DMS79 (cell line): ENCODE results near the gene PPFIA4.

Experiments
- DNase-seq: peaks from one replicate; lab custom pipeline; 2025; lab: John Stamatoyannopoulos, UW

Gene PPFIA4

GRCh38 chr1:203099805-203100515, 73.7 kb downstream of the PPFIA4 start:
- DNase-seq = no peak

- no peak for DNase-seq
Observed at GRCh38 chr1:203100516-203100869, 74.2 kb downstream of the PPFIA4 start.

GRCh38 chr1:203101813-203102634, 75.7 kb downstream of the PPFIA4 start:
- no peak for DNase-seq

- DNase-seq = no peak
Observed at GRCh38 chr1:203103216-203103615, 76.9 kb downstream of the PPFIA4 start.

- no peak for DNase-seq
Observed at GRCh38 chr1:203103829-203104495, 77.7 kb downstream of the PPFIA4 start.

- no peak for DNase-seq
Observed at GRCh38 chr1:203104789-203105390, 78.6 kb downstream of the PPFIA4 start.

GRCh38 chr1:203112475-203112874, 86.2 kb downstream of the PPFIA4 start:
- no peak for DNase-seq

- no peak for DNase-seq
Observed at GRCh38 chr1:203113308-203113707, 87.0 kb downstream of the PPFIA4 start.

GRCh38 chr1:203114202-203114601, 87.9 kb downstream of the PPFIA4 start:
- DNase-seq = no peak

- no peak for DNase-seq
Observed at GRCh38 chr1:203116091-203116820, 90.0 kb downstream of the PPFIA4 start.

- DNase-seq = no peak
Observed at GRCh38 chr1:203117611-203118575, 91.6 kb downstream of the PPFIA4 start.

- DNase-seq = no peak
Observed at GRCh38 chr1:203120325-203121153, 94.2 kb downstream of the PPFIA4 start.

- DNase-seq = no peak
Observed at GRCh38 chr1:203121186-203122015, 95.1 kb downstream of the PPFIA4 start.

GRCh38 chr1:203122159-203122558, 95.9 kb downstream of the PPFIA4 start:
- DNase-seq = no peak

GRCh38 chr1:203124011-203124410, 97.7 kb downstream of the PPFIA4 start:
- DNase-seq = no peak

- DNase-seq = no peak
Observed at GRCh38 chr1:203124546-203125317, 98.4 kb downstream of the PPFIA4 start.

GRCh38 chr1:203126151-203126865, 100.0 kb downstream of the PPFIA4 start:
- no peak for DNase-seq
